Superior temporal gyrus (tissue), 1 donor: Measurements from ENCODE around the gene LAYN.

Source experiments
- DNase-seq: peaks from one replicate; pipeline ENCODE4 v3.0.0-alpha.2; 2016; ENCODE audit errors: extremely low spot score

The LAYN gene

GRCh38 chr11:111596319-111596718 lies 55.8 kb downstream of the LAYN start:
- DNase-seq, result no peak

DNA sequence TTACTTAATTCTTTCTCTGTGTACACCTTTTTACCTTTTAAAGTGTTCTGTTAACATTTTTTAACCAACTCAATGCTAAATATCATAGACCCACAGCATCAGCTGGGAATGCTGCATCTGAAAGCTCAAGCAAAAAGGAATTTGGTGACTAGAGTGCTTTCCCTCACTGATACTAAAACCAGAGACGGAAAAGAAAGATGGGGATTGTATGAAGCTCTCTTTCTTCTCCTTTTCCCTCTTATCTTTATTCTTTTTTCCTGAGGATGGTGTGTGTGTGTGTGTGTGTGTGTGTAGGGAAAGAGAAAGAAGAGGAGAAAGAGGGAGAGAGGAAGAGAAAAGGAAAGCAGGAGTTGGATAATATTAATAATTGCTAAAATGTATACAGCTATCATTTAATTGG lies 57.6 kb downstream of the LAYN start:
- no peak for DNase-seq

- DNase-seq, result peak; percentile 56
Observed at GRCh38 chr11:111598559-111598958, 58.0 kb downstream of the LAYN start.

- peak; percentile 77 for DNase-seq
Observed at GRCh38 chr11:111601636-111601978, 61.1 kb downstream of the LAYN start.

DNA sequence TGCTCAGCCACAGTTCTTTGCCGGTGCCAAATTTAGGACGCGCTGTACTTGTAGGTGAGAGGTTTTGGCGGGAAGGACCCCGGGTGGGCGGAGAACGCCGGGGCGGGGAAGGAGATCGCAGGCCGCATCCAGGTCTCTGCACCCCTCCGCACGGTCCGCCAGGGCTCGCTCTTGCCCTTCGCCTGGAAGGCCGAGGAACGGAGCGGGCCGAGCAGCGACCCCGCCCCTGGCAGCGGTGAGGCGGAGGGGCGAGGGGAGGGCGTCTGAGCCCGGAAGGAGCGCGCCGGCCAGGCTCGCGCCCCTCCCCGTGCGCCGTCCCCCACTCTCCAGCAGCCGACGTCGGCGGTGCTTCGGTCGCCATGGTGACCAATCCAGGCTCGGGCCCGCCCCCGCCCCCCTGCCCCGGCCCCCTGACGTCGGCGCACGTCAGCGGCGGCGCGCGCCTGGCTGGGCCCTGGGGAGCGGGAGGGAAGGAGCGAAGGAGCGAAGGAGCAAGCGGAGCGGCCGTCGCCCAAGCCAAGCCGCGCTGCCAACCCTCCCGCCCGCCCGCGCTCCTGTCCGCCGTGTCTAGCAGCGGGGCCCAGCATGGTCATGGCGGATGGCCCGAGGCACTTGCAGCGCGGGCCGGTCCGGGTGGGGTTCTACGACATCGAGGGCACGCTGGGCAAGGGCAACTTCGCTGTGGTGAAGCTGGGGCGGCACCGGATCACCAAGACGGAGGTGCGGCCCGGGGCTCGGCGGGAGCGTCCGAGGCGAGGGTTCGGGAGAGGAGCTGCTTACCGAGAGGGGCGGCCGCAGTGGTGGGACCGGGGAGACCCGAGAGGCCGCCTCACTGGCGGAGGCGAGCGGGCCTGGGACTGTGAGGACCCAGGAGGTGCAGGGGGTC lies 61.7 kb downstream of the LAYN start, which contains the start of gene SIK2:
SIK2 (plus strand) TSS at position 471 of the 886 bp plus-strand sequence; CDS start at position 586, 115 bp downstream.
- DNase-seq, result peak; percentile 92

DNA sequence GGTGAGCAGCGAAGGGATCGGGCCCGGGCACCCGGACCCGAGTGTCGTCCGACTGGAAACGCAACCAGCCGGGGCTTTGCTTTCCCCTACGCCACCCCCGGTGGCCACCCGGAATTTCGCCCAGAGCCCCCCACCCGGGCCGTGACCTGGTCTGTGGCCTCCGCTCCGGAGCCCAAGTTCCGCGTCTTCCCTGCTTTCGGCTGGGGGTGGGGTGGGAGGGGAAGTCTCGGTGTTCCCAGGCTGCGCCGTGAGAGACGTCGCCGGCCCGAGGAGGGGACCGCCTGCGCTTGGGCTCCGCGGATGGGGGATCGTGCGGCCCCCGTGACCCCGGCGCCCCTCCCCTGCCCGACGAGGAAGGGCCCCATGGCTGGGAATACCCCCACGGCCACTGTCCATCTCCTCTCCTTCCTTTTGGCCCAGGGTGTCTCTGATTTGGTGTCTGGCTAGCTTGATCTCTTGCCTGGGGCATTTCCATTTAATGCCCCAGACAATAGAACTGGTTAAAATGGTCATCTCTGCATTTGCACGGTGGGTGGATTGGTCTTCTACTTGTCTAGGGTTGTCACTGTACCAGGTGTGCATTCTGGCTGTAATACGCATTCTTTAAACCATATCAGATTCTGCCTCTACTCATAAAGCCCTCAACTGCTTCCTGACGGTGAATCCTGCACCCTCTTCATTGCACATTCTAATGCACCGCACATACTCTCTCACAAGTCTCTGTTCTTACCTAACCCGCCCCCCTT lies 62.5 kb downstream of the LAYN start:
- DNase-seq, result no peak

DNA sequence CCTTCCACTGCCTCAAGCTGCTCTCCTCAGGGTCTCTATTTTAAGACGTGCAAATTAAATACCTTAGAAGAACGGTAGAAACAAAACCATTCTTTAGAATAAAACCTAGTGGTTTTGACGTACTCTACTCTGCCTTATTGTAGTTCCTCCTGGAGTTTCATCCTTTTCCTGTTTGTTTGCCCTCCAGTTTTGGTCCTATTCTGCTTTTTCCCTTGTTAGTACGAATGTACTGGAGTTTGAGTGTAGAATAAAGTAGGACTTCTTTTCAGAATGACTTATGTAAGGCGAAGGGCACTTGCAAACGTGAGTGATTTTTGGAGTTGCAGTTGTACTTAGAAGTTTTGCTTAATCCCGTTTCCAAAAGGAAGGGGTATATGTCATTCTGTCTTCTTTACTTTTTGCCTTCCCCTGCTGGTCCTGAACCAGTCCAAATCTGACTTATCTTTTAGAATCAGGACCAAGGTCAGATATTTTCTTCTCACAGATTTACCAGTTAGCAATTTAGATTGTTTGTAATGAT lies 63.2 kb downstream of the LAYN start:
- peak; percentile 73 for DNase-seq

DNA sequence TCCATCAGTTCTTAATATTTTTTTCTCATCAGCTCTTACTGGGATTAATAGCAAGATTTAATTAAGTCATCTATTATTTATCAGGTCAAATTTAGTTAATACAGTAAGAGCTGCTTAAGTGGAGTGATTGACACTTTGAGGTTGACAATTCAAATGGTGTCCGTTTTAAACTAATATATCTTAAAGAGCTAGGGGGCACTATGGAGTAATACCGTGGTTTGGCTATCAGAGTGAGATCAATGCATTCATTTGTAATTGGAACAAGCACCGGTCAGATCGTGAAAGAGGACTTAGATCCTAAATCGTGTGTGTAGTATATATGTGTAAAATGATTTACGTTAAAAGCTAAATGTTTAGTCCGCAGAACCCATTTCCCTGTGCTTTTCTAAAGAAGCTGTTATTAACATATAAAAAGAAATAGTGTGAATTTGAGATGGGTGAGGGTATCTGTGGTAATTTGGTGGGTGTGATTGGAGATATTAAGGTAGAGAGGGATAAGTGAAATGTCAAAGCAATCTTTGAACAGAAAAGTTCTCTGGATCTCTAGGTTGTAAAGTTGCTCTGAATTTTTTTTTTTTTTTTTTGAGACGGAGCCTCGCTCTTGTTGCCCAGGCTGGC lies 64.0 kb downstream of the LAYN start:
- DNase-seq, result peak; percentile 94

DNA sequence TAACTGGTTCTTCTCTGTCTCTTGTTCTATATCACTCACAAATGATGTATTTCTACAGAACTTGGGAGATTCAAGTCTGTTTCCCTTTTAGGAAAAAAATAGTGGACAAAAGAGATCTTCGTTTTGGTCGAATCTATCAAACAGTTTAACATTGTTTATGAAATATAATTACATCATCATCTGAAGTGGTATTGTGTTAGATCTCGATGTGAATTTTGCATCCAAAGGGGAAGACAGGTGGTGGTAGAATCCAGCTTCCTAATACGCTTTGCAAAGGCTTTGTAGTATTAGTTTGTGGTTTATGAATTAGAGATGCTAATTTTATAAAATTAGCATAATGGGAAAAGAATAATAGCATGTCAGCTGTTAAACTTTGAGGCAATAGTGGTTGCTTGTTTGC lies 65.2 kb downstream of the LAYN start:
- peak; percentile 67 for DNase-seq

DNA sequence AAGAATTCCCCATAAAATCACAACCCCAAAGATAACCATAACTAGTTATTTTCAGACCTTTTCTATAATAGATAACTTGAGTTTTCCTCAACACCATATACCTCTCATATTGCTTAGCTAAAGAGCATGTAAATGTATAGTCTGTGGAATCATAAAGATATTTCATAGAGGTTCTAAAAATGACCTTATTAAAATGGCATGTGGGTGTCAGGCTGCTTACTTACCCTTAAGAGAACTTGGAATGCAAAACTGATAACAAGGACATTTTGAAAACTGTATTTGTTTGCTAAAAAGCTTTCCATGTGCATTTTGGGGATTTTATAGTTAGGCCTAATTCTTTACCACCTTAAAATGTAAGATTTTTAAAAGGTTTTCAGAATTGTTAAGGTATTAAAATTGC lies 66.5 kb downstream of the LAYN start:
- DNase-seq, result peak; percentile 15

DNA sequence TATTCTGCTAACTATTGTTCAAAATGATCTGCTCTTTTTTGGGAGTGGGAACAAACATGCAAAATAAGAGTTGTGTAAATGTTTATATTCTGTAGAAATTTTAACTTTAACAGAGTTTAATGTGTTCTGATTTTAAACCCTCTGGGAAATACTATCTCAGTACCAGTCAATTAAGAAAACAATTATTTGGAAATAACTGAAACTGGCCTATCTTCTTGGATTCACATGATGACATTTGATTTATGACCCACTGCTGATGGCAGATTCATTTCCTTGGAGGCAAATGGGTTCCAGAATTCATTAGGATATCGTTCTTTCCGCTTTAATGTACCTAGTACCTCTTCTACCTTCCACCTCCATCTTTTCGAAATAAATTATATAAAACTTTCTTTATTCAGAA lies 67.2 kb downstream of the LAYN start:
- DNase-seq, result no peak
